ES-I3 (cell line): ENCODE results near the gene DNAAF5.

Experiments used
- H3K36me3 ChIP-seq: 2 replicates; pipeline ENCODE4 v1.6.1; 2013; ENCODE audit warnings: mild to moderate bottlenecking, low read length, control low read depth, moderate library complexity; ENCODE audit not compliant: insufficient read depth
- H3K4me1 ChIP-seq: 2 replicates; pipeline ENCODE4 v1.6.1; 2013; ENCODE audit warnings: mild to moderate bottlenecking, control low read depth, low read length; ENCODE audit not compliant: insufficient read depth
- H3K9ac ChIP-seq: 2 replicates; pipeline ENCODE4 v1.6.1; 2013; ENCODE audit warnings: low read depth, mild to moderate bottlenecking, low read length, moderate library complexity
- H3K9me3 ChIP-seq: 2 replicates; pipeline ENCODE4 v1.6.1; 2013; ENCODE audit warnings: mild to moderate bottlenecking, low read length, moderate library complexity; ENCODE audit not compliant: control insufficient read depth, insufficient read depth

DNAAF5 gene

GRCh38 chr7:816751-817671 is 90.5 kb downstream of the DNAAF5 start:
- H3K4me1 ChIP-seq: peaks cover 14% of the 10 kb centered on the region
- peak overlapping the region; percentile 75 for H3K9ac ChIP-seq
- H3K36me3 ChIP-seq: no peaks in the 10 kb centered on the region
- no peaks in the 10 kb centered on the region for H3K9me3 ChIP-seq

- H3K9ac ChIP-seq: peak overlapping the region; percentile 75; the same call in 1 of the 2 replicates
- no peaks in the 10 kb centered on the region for H3K9me3 ChIP-seq
- peaks cover 8% of the 10 kb centered on the region for H3K4me1 ChIP-seq
- H3K36me3 ChIP-seq: no peaks in the 10 kb centered on the region
These were observed 91.7 kb downstream of the DNAAF5 start for GRCh38 chr7:818031-818699.

- Histone ChIP-seq H3K36me3 (no peaks in the 10 kb centered on the region), H3K9me3 (no peaks in the 10 kb centered on the region), H3K9ac (no peak overlapping the region), H3K4me1 (no peaks in the 10 kb centered on the region; the same call in 1 of the 2 replicates)
These were observed 93.8 kb downstream of the DNAAF5 start for GRCh38 chr7:820341-820740.

DNA sequence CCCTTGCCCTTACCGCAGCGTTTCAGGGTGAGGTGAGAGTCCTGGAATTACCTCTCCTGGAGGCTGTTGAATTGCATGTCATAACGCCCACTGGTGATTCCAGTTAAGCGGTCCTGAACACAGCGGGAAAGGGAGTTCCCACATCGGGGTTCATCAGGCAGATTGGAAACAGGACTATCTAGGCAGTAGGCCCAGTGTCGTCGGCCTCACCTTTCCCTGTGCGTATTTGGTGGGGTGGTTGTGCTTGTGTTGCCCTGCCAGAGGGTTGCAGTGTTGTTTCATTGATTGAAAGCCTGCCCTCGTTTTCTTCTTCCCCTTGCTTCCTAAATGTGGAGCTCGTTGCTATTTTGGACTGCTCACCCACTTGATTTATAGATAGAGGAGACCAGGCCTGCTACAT is 95.2 kb downstream of the DNAAF5 start:
- Histone ChIP-seq H3K9ac (no peak overlapping the region), H3K4me1 (no peaks in the 10 kb centered on the region; the same call in 1 of the 2 replicates), H3K9me3 (no peaks in the 10 kb centered on the region), H3K36me3 (no peaks in the 10 kb centered on the region)

DNA sequence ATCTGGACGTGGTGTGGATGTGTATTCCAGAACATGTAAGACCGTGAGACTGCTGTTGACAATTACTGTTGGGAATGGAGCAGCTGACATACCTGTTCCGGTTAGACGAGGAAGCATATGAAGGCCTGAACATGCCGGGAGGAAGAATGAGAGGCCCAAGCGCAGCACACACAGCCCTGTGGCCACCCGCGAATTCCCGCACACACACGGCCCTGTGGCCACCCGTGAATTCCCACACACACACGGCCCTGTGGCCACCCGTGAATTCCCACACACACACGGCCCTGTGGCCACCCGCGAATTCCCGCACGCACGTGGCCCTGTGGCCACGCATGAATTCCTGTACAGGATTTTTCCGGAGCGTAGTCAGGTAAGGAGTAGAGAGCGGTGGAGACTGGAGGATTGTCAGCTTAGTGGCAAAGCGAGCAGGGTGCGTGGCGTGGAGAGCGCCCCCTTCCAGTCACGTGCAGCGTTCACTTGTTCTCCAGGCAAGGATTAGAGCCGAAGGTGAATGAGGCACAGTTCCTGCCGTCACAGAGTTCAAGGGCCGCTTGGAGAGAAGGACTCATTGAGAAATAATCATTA is 96.3 kb downstream of the DNAAF5 start:
- H3K9me3 ChIP-seq: no peaks in the 10 kb centered on the region
- H3K9ac ChIP-seq: no peak overlapping the region
- H3K36me3 ChIP-seq: no peaks in the 10 kb centered on the region
- H3K4me1 ChIP-seq: no peaks in the 10 kb centered on the region; the same call in 1 of the 2 replicates

DNA sequence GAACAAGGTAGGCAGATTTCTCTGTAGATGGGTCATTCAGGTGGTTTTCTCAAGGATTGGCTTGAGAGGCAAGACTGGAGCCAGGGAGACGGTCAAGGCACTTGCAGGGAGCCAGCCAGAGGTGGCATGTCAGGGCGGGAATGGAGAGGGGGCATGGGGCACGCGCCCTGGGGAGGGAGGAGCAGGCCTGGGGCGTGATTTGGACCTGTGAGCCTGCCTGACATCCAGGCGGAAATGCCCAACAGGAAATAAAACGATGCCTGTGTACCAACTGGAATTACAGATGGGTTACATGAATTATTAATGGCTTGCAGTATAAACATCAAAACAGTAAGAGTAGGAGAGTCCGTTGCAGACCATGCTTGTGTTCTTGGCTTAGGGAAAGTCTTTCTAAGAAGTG is 97.2 kb downstream of the DNAAF5 start:
- no peaks in the 10 kb centered on the region for H3K9me3 ChIP-seq
- H3K9ac ChIP-seq: no peak overlapping the region
- no peaks in the 10 kb centered on the region; the same call in 1 of the 2 replicates for H3K4me1 ChIP-seq
- no peaks in the 10 kb centered on the region for H3K36me3 ChIP-seq

DNA sequence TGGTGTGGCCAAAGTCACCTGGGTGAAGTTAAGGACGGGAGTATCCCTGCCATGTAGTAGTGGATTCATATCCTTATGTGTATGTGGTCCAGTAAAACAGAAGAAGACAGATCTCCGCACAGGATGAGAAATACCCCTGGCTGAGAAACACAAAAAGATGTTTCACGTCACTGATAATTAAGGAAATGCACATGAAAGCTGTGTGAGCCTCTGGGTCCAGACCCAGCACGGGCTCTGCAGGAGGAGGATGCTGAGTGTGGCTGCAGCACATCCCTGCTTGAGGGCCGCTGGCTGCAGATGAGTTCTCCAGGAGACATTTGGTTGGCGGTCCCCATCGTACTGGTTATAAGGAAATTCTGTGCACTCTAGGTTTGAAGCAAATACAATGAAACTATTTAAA is 97.6 kb downstream of the DNAAF5 start:
- Histone ChIP-seq H3K36me3 (no peaks in the 10 kb centered on the region), H3K9ac (no peak overlapping the region), H3K9me3 (no peaks in the 10 kb centered on the region), H3K4me1 (no peaks in the 10 kb centered on the region; the same call in 1 of the 2 replicates)

GRCh38 chr7:824664-825063 is 98.2 kb downstream of the DNAAF5 start:
- Histone ChIP-seq H3K4me1 (no peaks in the 10 kb centered on the region; the same call in 1 of the 2 replicates), H3K36me3 (no peaks in the 10 kb centered on the region), H3K9me3 (no peaks in the 10 kb centered on the region), H3K9ac (no peak overlapping the region)

DNA sequence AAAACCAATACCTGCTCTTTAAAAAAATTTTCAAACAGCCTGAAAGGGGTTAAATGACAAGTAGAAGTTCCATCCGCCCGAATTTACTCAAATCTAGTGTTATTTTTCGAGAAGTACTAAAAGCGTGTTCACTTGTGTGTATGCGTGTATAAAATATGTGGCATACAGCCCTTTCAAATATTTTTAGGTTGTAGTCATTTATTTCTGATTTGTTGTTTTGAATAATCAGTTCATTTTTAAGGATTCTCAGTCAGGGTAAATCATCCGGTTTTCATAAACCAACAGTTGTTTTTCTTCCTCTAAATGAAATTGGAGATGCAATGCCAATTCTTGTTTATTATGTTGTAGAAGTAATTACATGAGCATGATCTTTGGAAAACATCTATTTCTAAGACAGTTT is 98.9 kb downstream of the DNAAF5 start:
- no peaks in the 10 kb centered on the region for H3K9me3 ChIP-seq
- H3K36me3 ChIP-seq: no peaks in the 10 kb centered on the region
- no peak overlapping the region for H3K9ac ChIP-seq
- H3K4me1 ChIP-seq: no peaks in the 10 kb centered on the region; the same call in 1 of the 2 replicates

GRCh38 chr7:826230-826917 is 99.9 kb downstream of the DNAAF5 start:
- Histone ChIP-seq H3K9ac (no peak overlapping the region), H3K36me3 (no peaks in the 10 kb centered on the region), H3K9me3 (no peaks in the 10 kb centered on the region), H3K4me1 (peaks cover 6% of the 10 kb centered on the region; the same call in 1 of the 2 replicates)

DNA sequence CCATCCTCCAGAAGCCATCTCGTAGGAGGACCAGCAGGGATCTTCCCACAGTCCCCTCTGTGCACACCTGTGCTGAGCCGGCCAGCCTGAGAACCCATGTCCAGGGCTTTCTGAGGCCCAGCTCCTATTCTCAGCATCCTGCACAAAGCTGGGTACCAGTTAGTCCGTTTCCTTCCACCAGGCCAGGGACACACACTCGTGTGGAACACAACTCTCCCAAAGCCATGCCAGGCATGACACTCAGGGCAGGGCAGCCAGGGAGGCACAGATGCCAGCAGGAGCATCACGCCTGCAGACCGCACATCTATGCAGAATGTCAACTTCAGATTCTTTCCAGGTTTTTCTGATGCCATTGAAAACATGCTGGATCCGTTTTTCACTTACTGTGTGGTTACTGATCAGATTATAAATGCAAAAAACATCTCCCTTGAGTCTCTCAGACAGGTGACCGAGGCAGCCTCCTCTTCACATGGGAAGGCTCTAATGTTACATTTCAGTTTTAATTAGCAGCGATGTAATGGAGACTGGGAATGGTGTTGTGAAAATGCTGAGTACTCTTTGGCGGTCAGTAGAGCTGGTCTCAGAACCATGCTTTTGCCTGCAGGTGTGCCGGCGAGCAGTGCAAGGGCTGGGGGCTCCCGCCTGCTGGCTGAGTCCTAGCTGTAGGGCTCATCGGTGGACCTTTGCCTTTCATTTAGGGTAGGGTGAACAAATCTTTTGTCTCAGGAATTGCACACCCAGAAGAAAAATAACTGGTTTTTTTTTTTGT is 102.5 kb downstream of the DNAAF5 start:
- H3K4me1 ChIP-seq: peaks cover 19% of the 10 kb centered on the region
- no peaks in the 10 kb centered on the region for H3K9me3 ChIP-seq
- 0 out of 2 replicates have a peak, but pooled peaks cover 3% of the 10 kb centered on the region for H3K36me3 ChIP-seq
- H3K9ac ChIP-seq: no peak overlapping the region

DNA sequence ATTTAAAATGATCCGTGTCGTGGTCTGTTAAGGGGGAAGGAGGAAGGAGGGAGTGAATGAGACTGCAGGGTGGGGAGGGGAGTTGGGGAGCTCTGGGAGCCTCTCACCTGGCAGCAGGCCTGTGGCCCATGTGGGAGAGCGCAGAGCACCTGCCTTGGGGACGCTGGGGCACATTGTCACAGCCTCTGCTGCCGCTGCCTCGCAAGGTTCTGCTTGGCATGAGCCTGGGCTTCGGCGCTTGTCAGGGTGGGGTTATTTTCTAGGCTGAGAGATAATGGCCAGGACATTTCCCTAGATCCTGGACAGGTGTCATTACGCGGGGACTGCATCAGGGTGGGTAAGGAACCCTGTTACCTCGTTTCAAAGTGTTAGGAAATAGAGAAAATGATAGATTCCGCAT is 103.6 kb downstream of the DNAAF5 start:
- no peak overlapping the region for H3K9ac ChIP-seq
- H3K36me3 ChIP-seq: 0 out of 2 replicates have a peak, but pooled peaks cover 3% of the 10 kb centered on the region
- H3K4me1 ChIP-seq: peaks cover 19% of the 10 kb centered on the region
- H3K9me3 ChIP-seq: no peaks in the 10 kb centered on the region

DNA sequence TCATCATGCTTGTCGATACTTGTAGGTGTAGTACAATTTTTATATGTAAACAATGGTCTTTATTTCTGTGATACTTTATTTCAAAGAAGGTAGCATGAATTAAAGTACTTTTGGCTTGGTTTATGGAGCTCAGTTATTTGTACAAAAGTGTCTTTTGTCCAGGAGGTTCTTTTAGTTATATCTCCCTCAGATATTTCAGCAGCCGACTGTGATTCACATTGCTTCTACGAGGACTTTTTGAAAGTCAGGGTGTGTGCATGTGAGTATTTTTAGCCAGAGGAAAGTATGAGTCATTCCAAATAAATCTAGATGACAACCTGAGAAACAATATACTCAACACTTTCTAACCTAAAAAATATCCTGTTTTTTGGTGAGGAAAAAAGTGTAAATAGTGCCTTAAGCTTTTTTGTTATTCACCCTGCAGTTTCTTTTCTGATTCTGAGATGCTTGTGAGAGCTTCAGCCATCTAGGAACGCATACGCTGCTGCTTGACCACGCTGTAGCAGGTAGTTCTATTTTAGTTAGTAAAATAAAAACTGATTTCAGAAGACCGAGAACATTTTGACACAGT is 105.2 kb downstream of the DNAAF5 start:
- no peak overlapping the region for H3K9ac ChIP-seq
- H3K36me3 ChIP-seq: peaks cover 14% of the 10 kb centered on the region
- peaks cover 23% of the 10 kb centered on the region for H3K4me1 ChIP-seq
- H3K9me3 ChIP-seq: no peaks in the 10 kb centered on the region
